MCF 10A (cell line): Measurements from ENCODE around the gene COQ8A. TPM values are rescaled to one million over a fixed set of nuclear protein-coding genes. Genes with fewer than 3 reads are reported as not detected.

Experiments
- BruUV-seq: library from RNA; stranded (reverse); fragments of 400-500 nt; replicated peaks from 2 replicates; lab custom pipeline; 2021; lab: Mats Ljungman, UMichigan
- CTCF ChIA-PET: fragments of 300-600 bp; sonication (Branson Sonifier 250); formaldehyde crosslinking; extraction: SDS; loops from one replicate; lab custom pipeline; 2021; ENCODE audit warnings: antibody characterized with exemption, inconsistent platforms; lab: Yijun Ruan, JAX
- POLR2A ChIA-PET: fragments of 300-600, 350-650 bp; sonication (Branson Sonifier 250); formaldehyde crosslinking; extraction: SDS; loops from one replicate; lab custom pipeline; 2020; ENCODE audit warnings: antibody characterized with exemption, inconsistent platforms; lab: Yijun Ruan, JAX
- DNase-seq: peaks from one replicate; pipeline ENCODE4 v3.0.0-alpha.2; 2018; ENCODE audit not compliant: unreplicated experiment
- H3K27ac Mint-ChIP-seq: one replicate; pipeline ENCODE4 v1.8.0; 2022; ENCODE audit warnings: mild to moderate bottlenecking, low read depth, mixed read lengths; ENCODE audit not compliant: unreplicated experiment
- H3K27me3 Mint-ChIP-seq: one replicate; pipeline ENCODE4 v1.8.0; 2022; ENCODE audit warnings: mixed read lengths; ENCODE audit not compliant: insufficient read depth, unreplicated experiment
- H3K36me3 Mint-ChIP-seq: one replicate; pipeline ENCODE4 v1.8.0; 2022; ENCODE audit warnings: mild to moderate bottlenecking, moderate library complexity, mixed read lengths; ENCODE audit not compliant: insufficient read depth, unreplicated experiment
- H3K4me1 Mint-ChIP-seq: one replicate; pipeline ENCODE4 v1.8.0; 2022; ENCODE audit warnings: mixed read lengths; ENCODE audit not compliant: insufficient read depth, unreplicated experiment
- H3K4me3 Mint-ChIP-seq: one replicate; pipeline ENCODE4 v1.8.0; 2022; ENCODE audit warnings: mild to moderate bottlenecking, moderate library complexity, mixed read lengths; ENCODE audit not compliant: unreplicated experiment
- H3K9me3 Mint-ChIP-seq: one replicate; pipeline ENCODE4 v1.8.0; 2022; ENCODE audit warnings: mixed read lengths; ENCODE audit not compliant: unreplicated experiment
- intact Hi-C: fragments of 100-400 bp; cut with micrococcal nuclease; formaldehyde crosslinking; loops from 2 replicates; pipeline ENCODE4 v1.14.1; 2022
- total RNA-seq: library from RNA; stranded (reverse); gene quantifications from 2 replicates; pipeline ENCODE4 v1.2.3, GENCODE V29; 2022
- TF ChIP-seq, protein P1 (sequence below): fragments of 200-600 bp; IDR thresholded peaks from one replicate; pipeline ENCODE4 v1.8.0; 2022; ENCODE audit warnings: antibody characterized with exemption, mild to moderate bottlenecking; ENCODE audit not compliant: unreplicated experiment

Gene COQ8A
- total RNA-seq, 1 experiment from 2014 or later = 26.4 TPM

DNA sequence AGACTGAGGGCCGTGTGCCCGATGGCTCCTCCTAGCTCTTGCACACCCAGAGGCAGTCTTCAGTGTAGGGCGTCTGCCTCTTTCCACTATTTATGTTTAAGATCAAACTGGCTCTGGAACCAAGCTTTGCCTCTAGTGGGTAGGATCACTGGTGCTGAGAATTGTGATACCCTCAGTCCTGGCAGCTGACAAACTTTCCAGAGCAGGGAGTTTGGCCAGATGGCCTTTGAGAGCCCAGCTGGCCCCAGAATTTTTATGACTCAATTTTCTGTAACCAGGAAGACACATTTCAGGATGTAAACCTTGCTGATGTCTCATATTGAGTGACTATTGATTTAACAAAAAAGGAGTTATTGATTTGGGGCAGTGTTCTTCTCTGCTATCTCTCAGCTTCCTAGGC lies 6.7 kb downstream of the COQ8A start:
- intact Hi-C loops = no loop called here
- Mint-ChIP-seq H3K27me3 (no peaks in the 10 kb centered on the region), H3K9me3 (peaks cover 7% of the 10 kb centered on the region), H3K4me1 (peaks cover 50% of the 10 kb centered on the region), H3K27ac (peak overlapping the region; percentile 63), H3K4me3 (no peak overlapping the region), H3K36me3 (no peaks in the 10 kb centered on the region)
- TF ChIP-seq, protein P1, sequence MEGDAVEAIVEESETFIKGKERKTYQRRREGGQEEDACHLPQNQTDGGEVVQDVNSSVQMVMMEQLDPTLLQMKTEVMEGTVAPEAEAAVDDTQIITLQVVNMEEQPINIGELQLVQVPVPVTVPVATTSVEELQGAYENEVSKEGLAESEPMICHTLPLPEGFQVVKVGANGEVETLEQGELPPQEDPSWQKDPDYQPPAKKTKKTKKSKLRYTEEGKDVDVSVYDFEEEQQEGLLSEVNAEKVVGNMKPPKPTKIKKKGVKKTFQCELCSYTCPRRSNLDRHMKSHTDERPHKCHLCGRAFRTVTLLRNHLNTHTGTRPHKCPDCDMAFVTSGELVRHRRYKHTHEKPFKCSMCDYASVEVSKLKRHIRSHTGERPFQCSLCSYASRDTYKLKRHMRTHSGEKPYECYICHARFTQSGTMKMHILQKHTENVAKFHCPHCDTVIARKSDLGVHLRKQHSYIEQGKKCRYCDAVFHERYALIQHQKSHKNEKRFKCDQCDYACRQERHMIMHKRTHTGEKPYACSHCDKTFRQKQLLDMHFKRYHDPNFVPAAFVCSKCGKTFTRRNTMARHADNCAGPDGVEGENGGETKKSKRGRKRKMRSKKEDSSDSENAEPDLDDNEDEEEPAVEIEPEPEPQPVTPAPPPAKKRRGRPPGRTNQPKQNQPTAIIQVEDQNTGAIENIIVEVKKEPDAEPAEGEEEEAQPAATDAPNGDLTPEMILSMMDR = no peak
- DNase-seq = no peak
- BruUV-seq = no TSS peak
- POLR2A ChIA-PET = interaction anchor here (1.3 kb wide), 1 partner anchor 8 kb away, joined by 6 read pairs; no protein-coding TSS in a partner anchor
- CTCF ChIA-PET = interaction anchor here (0.6 to 1.5 kb wide), 8 partner anchors 9 to 522 kb away, joined by 3 to 6 read pairs (median 3); no protein-coding TSS in a partner anchor

DNA sequence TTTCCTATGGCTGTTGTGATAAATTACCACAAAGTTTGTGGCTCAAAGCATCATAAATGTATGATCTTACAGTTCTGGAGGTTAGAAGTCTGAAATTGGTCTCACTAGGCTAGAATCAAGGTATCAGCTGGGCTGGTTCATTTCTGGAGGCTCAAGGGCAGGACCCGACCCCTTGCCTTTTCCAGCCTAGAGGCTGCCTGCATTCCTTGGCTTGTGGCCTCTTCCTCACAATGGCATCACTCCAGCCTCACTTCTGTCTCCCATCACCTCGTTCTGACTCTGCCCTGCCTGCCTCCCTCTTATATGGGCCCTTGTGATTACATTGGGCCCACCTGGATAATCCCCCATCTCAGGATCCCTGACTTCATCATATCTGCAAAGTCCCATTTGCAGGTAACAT lies 8.0 kb downstream of the COQ8A start:
- no peak for DNase-seq
- BruUV-seq = no TSS peak
- H3K4me3 Mint-ChIP-seq = no peak overlapping the region
- H3K9me3 Mint-ChIP-seq = peaks cover 7% of the 10 kb centered on the region
- POLR2A ChIA-PET = interaction anchor here (1.3 to 2.9 kb wide), 2 partner anchors 7 to 10 kb away, joined by 6 to 27 read pairs; partner anchors contain the start of gene COQ8A
- H3K27ac Mint-ChIP-seq = no peak overlapping the region
- intact Hi-C loops = no loop called here
- no peaks in the 10 kb centered on the region for H3K27me3 Mint-ChIP-seq
- no peaks in the 10 kb centered on the region for H3K36me3 Mint-ChIP-seq
- H3K4me1 Mint-ChIP-seq = peaks cover 38% of the 10 kb centered on the region
- CTCF ChIA-PET = no interaction called here
- TF ChIP-seq, protein P1 = no peak

DNA sequence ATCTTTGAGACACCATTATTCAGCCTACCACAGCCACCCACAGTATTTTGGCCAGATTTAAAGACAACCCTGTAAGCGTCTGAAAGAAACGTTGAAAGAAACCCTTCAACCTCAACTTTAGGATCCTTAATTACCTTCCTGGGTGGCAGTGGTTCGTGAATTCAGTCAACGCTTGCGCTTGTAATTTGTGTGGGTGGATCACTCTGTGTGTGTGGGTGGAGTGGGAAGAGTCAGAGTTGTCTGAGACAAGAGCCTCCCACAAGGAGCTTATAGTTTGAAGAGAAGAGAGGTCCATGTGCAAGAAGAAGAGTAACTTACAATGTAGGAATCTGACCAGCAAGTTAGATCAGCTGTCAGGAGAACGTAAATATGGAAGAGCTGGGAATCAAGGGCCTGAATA lies 8.4 kb downstream of the COQ8A start:
- Mint-ChIP-seq H3K27ac (no peak overlapping the region), H3K4me3 (no peak overlapping the region), H3K36me3 (no peaks in the 10 kb centered on the region), H3K9me3 (peaks cover 7% of the 10 kb centered on the region), H3K27me3 (no peaks in the 10 kb centered on the region), H3K4me1 (peaks cover 34% of the 10 kb centered on the region)
- no peak for DNase-seq
- BruUV-seq = no TSS peak
- intact Hi-C loops = no loop called here
- CTCF ChIA-PET = no interaction called here
- TF ChIP-seq, protein P1 = no peak
- POLR2A ChIA-PET = interaction anchor here (0.6 to 2.9 kb wide), 2 partner anchors 8 to 170 kb away, joined by 3 to 27 read pairs; partner anchors contain the start of gene COQ8A

DNA sequence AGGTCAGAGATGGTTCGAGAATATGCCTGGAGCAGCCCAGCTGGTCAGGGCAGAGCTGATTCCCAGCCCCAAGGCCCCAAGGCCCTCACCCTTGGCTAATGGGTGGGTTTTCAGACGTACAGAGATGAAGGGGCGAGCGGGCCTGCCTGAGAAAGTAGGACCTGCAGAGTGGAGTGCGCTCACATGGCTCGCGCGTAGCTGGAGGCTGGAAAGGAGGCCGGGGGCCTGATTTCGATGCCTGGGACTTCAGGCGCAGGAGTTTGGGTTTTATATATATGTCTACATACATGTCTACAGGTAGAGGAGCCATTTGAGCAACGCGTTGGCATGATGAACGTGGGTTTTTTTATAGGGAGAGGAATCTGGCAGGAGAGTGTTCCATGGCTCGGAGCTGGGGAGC lies 8.9 kb downstream of the COQ8A start:
- TF ChIP-seq, protein P1 = no peak
- Mint-ChIP-seq H3K27me3 (no peaks in the 10 kb centered on the region), H3K27ac (no peak overlapping the region), H3K4me1 (peaks cover 29% of the 10 kb centered on the region), H3K36me3 (no peaks in the 10 kb centered on the region), H3K4me3 (no peak overlapping the region), H3K9me3 (peaks cover 7% of the 10 kb centered on the region)
- ChIA-PET CTCF (no interaction called here), POLR2A (interaction anchor here (0.6 to 2.9 kb wide), 4 partner anchors 8 to 169 kb away, joined by 3 to 27 read pairs (median 4); partner anchors contain the start of gene COQ8A)
- no peak for DNase-seq
- intact Hi-C loops = no loop called here
- BruUV-seq = no TSS peak
